Loucy (cell line): Measurements from ENCODE around the gene LTBP2.

Source experiments
- EZH2phosphoT487 ChIP-seq: fragments of 200-600 bp; IDR thresholded peaks from 2 replicates; pipeline ENCODE4 v1.6.1; 2018; ENCODE audit warnings: antibody characterized with exemption, mild to moderate bottlenecking, moderate library complexity, borderline replicate concordance
- TF ChIP-seq, protein P1 (sequence below): fragments of 200-600 bp; sonication (generic); conservative IDR thresholded peaks from 2 replicates; pipeline ENCODE4 v1.5.1; 2014; ENCODE audit warnings: mild to moderate bottlenecking, antibody characterized with exemption, low read length

DNA sequence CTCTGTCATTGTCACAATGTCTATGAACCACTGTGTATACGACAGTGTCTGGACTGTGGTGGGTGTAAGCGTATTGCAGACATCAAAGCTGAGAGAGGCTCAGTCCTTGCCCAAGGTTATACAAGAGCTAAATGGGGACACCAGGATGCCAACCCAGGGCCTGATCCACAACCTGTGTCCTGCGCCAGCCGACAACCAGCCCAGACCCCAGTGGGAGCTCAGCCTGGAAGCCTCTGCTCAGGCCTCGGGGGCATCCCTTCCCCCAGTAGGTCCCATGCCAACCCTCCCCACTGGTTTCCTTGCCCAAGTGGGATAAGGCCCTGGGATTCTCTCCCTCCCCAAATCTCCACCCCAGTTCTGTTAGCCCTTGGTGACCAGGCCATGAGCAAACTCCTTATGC lies 54.3 kb downstream of the LTBP2 start:
- TF ChIP-seq, protein P1, sequence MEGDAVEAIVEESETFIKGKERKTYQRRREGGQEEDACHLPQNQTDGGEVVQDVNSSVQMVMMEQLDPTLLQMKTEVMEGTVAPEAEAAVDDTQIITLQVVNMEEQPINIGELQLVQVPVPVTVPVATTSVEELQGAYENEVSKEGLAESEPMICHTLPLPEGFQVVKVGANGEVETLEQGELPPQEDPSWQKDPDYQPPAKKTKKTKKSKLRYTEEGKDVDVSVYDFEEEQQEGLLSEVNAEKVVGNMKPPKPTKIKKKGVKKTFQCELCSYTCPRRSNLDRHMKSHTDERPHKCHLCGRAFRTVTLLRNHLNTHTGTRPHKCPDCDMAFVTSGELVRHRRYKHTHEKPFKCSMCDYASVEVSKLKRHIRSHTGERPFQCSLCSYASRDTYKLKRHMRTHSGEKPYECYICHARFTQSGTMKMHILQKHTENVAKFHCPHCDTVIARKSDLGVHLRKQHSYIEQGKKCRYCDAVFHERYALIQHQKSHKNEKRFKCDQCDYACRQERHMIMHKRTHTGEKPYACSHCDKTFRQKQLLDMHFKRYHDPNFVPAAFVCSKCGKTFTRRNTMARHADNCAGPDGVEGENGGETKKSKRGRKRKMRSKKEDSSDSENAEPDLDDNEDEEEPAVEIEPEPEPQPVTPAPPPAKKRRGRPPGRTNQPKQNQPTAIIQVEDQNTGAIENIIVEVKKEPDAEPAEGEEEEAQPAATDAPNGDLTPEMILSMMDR, result no peak
- TF ChIP-seq EZH2phosphoT487, result no peak
